Epithelial cell of esophagus (primary cell): ENCODE measurements around the gene CACNA2D1.

Experiments used
- DNase-seq: peaks from one replicate; pipeline ENCODE4 v3.0.0; 2010; ENCODE audit warnings: low read depth
- H3K4me3 ChIP-seq: 2 replicates; pipeline ENCODE4 v1.5.1; 2011; ENCODE audit warnings: mild to moderate bottlenecking, low read length, control low read depth
- CTCF ChIP-seq: IDR thresholded peaks from 2 replicates; pipeline ENCODE4 v1.5.1; 2011; ENCODE audit warnings: low read depth, mild to moderate bottlenecking, low read length, control low read depth, inconsistent platforms; ENCODE audit not compliant: insufficient read depth; ENCODE audit errors: missing control alignments

Gene CACNA2D1

GRCh38 chr7:82468435-82468834 lies 24.9 kb upstream of the CACNA2D1 start:
- H3K4me3 ChIP-seq = no peak overlapping the region
- no peak for TF ChIP-seq CTCF
- DNase-seq = no peak

- TF ChIP-seq CTCF = no peak
- H3K4me3 ChIP-seq = no peak overlapping the region
- no peak for DNase-seq
Observed at GRCh38 chr7:82467020-82467419, 23.4 kb upstream of the CACNA2D1 start.

- H3K4me3 ChIP-seq = no peak overlapping the region
Observed at GRCh38 chr7:82464372-82464771, 20.8 kb upstream of the CACNA2D1 start.

GRCh38 chr7:82455295-82455694 lies 11.7 kb upstream of the CACNA2D1 start:
- H3K4me3 ChIP-seq = no peak overlapping the region
- TF ChIP-seq CTCF = no peak
- DNase-seq = no peak

More at GRCh38 chr7:82464372-82464771, 20.8 kb upstream of the CACNA2D1 start:
- no peak for TF ChIP-seq CTCF
- no peak for DNase-seq

GRCh38 chr7:82450759-82451158 lies 7.2 kb upstream of the CACNA2D1 start:
- DNase-seq = no peak
- H3K4me3 ChIP-seq = no peak overlapping the region
- no peak for TF ChIP-seq CTCF

- no peak for TF ChIP-seq CTCF
- no peak overlapping the region for H3K4me3 ChIP-seq
- DNase-seq = no peak
Observed at GRCh38 chr7:82449910-82450309, 6.3 kb upstream of the CACNA2D1 start.

GRCh38 chr7:82446897-82447296 lies 3.3 kb upstream of the CACNA2D1 start:
- no peak for DNase-seq
- TF ChIP-seq CTCF = no peak
- no peak overlapping the region for H3K4me3 ChIP-seq
